ENCODE results near the gene DGAT2L6. TPM values are rescaled to one million over a fixed set of nuclear protein-coding genes. Genes with fewer than 3 reads are reported as not detected.

DGAT2L6 gene
- not detected in 2 replicates for total RNA-seq (2014; rRNA removed; shearing (Covaris generic))

GRCh38 chrX:70176938-70177533, at the start of gene DGAT2L6:
Gene DGAT2L6 (plus strand): TSS chrX:70177483. CDS start chrX:70177583, 100 bp downstream.
- no peak for DNase-seq (ENCODE audit: low spot score)

- DNase-seq (ENCODE audit: low spot score): no peak
These were observed 49.2 kb upstream of the DGAT2L6 start for GRCh38 chrX:70128071-70128470.

- DNase-seq (ENCODE audit: low spot score): no peak
These were observed 47.5 kb upstream of the DGAT2L6 start for GRCh38 chrX:70129816-70130215.

- DNase-seq (ENCODE audit: low spot score): no peak
These were observed 45.1 kb upstream of the DGAT2L6 start for GRCh38 chrX:70132224-70132623.

GRCh38 chrX:70132877-70133302, 44.4 kb upstream of the DGAT2L6 start:
- no peak for DNase-seq (ENCODE audit: low spot score)

- DNase-seq (ENCODE audit: low spot score): peak; percentile 85
These were observed 43.8 kb upstream of the DGAT2L6 start, which contains the start of gene IGBP1 for GRCh38 chrX:70133303-70134115. Gene IGBP1 (plus strand): TSS chrX:70133447. CDS start chrX:70133948, 501 bp downstream.

- peak; percentile 3 for DNase-seq (ENCODE audit: low spot score)
These were observed 43.2 kb upstream of the DGAT2L6 start for GRCh38 chrX:70134116-70134477.

- no peak for DNase-seq (ENCODE audit: low spot score)
These were observed 38.7 kb upstream of the DGAT2L6 start for GRCh38 chrX:70138622-70139021.

GRCh38 chrX:70139736-70140135, 37.5 kb upstream of the DGAT2L6 start:
- DNase-seq (ENCODE audit: low spot score): no peak

- no peak for DNase-seq (ENCODE audit: low spot score)
These were observed 35.9 kb upstream of the DGAT2L6 start for GRCh38 chrX:70141373-70141772.

- DNase-seq (ENCODE audit: low spot score): peak; percentile 82
These were observed 10.4 kb upstream of the DGAT2L6 start for GRCh38 chrX:70166601-70167590.

- DNase-seq (ENCODE audit: low spot score): peak; percentile 43
These were observed 8.8 kb upstream of the DGAT2L6 start for GRCh38 chrX:70168238-70169188.

- DNase-seq (ENCODE audit: low spot score): no peak
These were observed 8.0 kb upstream of the DGAT2L6 start for GRCh38 chrX:70169281-70169680.

- DNase-seq (ENCODE audit: low spot score): no peak
These were observed 5.7 kb upstream of the DGAT2L6 start for GRCh38 chrX:70171624-70172023.

GRCh38 chrX:70172221-70172620, 5.1 kb upstream of the DGAT2L6 start:
- no peak for DNase-seq (ENCODE audit: low spot score)

GRCh38 chrX:70172964-70173363, 4.3 kb upstream of the DGAT2L6 start:
- DNase-seq (ENCODE audit: low spot score): no peak

- DNase-seq (ENCODE audit: low spot score): no peak
These were observed 2.5 kb upstream of the DGAT2L6 start for GRCh38 chrX:70174754-70175153.

GRCh38 chrX:70175338-70175737, 1.9 kb upstream of the DGAT2L6 start:
- DNase-seq (ENCODE audit: low spot score): no peak

- DNase-seq (ENCODE audit: low spot score): no peak
These were observed 5.8 kb downstream of the DGAT2L6 start for GRCh38 chrX:70183091-70183490.

GRCh38 chrX:70190225-70190624, 12.9 kb downstream of the DGAT2L6 start:
- no peak for DNase-seq (ENCODE audit: low spot score)
